CD14-positive monocyte (primary cell): Measurements from ENCODE around the gene SMIM3. TPM values are rescaled to one million over a fixed set of nuclear protein-coding genes. Genes with fewer than 3 reads are reported as not detected.
A peak's percentile ranks its signal among the peaks of the same experiment; 100 is the strongest.

Experiments
- DNase-seq, 3 donors: peaks; one replicate each; pipeline ENCODE4 v3.0.0-alpha.2; 2011 to 2022
- H2AFZ ChIP-seq: 2 replicates; pipeline ENCODE4 v1.6.0; 2012; ENCODE audit warnings: mild to moderate bottlenecking, low read depth, low read length, inconsistent platforms; ENCODE audit not compliant: insufficient read depth, poor library complexity, severe bottlenecking
- H3K27ac ChIP-seq, 2 donors: 1 replicate in 1 of 2; 2 replicates in 1 of 2; pipeline ENCODE4 v1.5.1; 2012 to 2013; ENCODE audit warnings: low read length in 2 of 2, control low read depth in 1 of 2, inconsistent platforms in 1 of 2, low read depth in 1 of 2, mild to moderate bottlenecking in 1 of 2
- H3K27me3 ChIP-seq, 2 donors: one replicate each; pipeline versions ENCODE4 v1.6.0 to v1.6.1; 2011 to 2013; ENCODE audit warnings: low read length in 2 of 2; ENCODE audit not compliant: control insufficient read depth in 2 of 2, insufficient read depth in 2 of 2
- H3K36me3 ChIP-seq, 2 donors: replicated peaks in 1 of 2; 1 replicate in 1 of 2; 2 replicates in 1 of 2; pipeline versions ENCODE4 v1.5.1 to v1.6.1; 2012 to 2013; ENCODE audit warnings: low read length in 2 of 2, control low read depth in 1 of 2, inconsistent platforms in 1 of 2, mild to moderate bottlenecking in 1 of 2; ENCODE audit not compliant: insufficient read depth in 2 of 2, control insufficient read depth in 1 of 2
- H3K4me1 ChIP-seq, 2 donors: 1 replicate in 1 of 2; 2 replicates in 1 of 2; pipeline versions ENCODE4 v1.5.1 to v1.6.1; 2012 to 2013; ENCODE audit warnings: low read length in 2 of 2, control low read depth in 1 of 2, inconsistent platforms in 1 of 2, mild to moderate bottlenecking in 1 of 2, moderate library complexity in 1 of 2; ENCODE audit not compliant: insufficient read depth in 2 of 2, control insufficient read depth in 1 of 2
- H3K4me2 ChIP-seq: replicated peaks from 2 replicates; pipeline ENCODE3; 2012; ENCODE audit warnings: low read length, moderate library complexity, mild to moderate bottlenecking; ENCODE audit not compliant: poor library complexity, severe bottlenecking; ENCODE audit errors: extremely low read depth
- H3K4me3 ChIP-seq, 3 experiments: fragments of 200-600 bp in 1 of 3; sonication (generic) in 1 of 3; replicated peaks in 1 of 3; 1 replicate in 2 of 3; 2 replicates in 1 of 3; pipeline ENCODE4 v1.5.1; 2011 to 2013; ENCODE audit warnings: low read length in 3 of 3, mild to moderate bottlenecking in 3 of 3, control low read depth in 2 of 3, low read depth in 2 of 3, inconsistent platforms in 1 of 3, moderate library complexity in 1 of 3
- H3K79me2 ChIP-seq: 2 replicates; pipeline ENCODE4 v1.6.0; 2012; ENCODE audit warnings: mild to moderate bottlenecking, control low read depth, inconsistent platforms, low read length, moderate library complexity; ENCODE audit not compliant: insufficient read depth
- H3K9ac ChIP-seq: 2 replicates; pipeline ENCODE4 v1.6.0; 2017; ENCODE audit warnings: low read length, mild to moderate bottlenecking; ENCODE audit not compliant: insufficient read depth, poor library complexity, severe bottlenecking
- H3K9me3 ChIP-seq, 2 donors: replicated peaks in 1 of 2; 1 replicate in 1 of 2; 2 replicates in 1 of 2; pipeline versions ENCODE4 v1.5.1 to v1.6.1; 2012 to 2013; ENCODE audit warnings: low read length in 2 of 2, control low read depth in 1 of 2; ENCODE audit not compliant: control insufficient read depth in 1 of 2, insufficient read depth in 1 of 2
- H4K20me1 ChIP-seq: 2 replicates; pipeline ENCODE4 v1.6.0; 2012; ENCODE audit warnings: mild to moderate bottlenecking, low read length, control low read depth, moderate library complexity; ENCODE audit not compliant: insufficient read depth
- H3K27ac Mint-ChIP-seq, 7 donors: one replicate each; pipeline ENCODE4 v1.8.0; 2020; ENCODE audit warnings: mild to moderate bottlenecking in 7 of 7, mixed read lengths in 7 of 7, moderate library complexity in 6 of 7, inconsistent platforms in 2 of 7
- H3K27me3 Mint-ChIP-seq, 3 donors: one replicate each; pipeline ENCODE4 v1.8.0; 2021 to 2022; ENCODE audit warnings: low read depth in 3 of 3, mild to moderate bottlenecking in 3 of 3, mixed read lengths in 3 of 3, moderate library complexity in 3 of 3, inconsistent platforms in 1 of 3
- H3K36me3 Mint-ChIP-seq, 2 donors: one replicate each; pipeline ENCODE4 v1.8.0; 2020; ENCODE audit warnings: mixed read lengths in 2 of 2, inconsistent platforms in 1 of 2, mild to moderate bottlenecking in 1 of 2
- H3K4me1 Mint-ChIP-seq: one replicate; pipeline ENCODE4 v1.8.0; 2020; ENCODE audit warnings: mild to moderate bottlenecking, mixed read lengths
- H3K4me3 Mint-ChIP-seq, 2 donors: one replicate each; pipeline ENCODE4 v1.8.0; 2020; ENCODE audit warnings: mild to moderate bottlenecking in 2 of 2, mixed read lengths in 2 of 2, moderate library complexity in 1 of 2
- H3K9me3 Mint-ChIP-seq, 7 donors: one replicate each; pipeline ENCODE4 v1.8.0; 2020 to 2022; ENCODE audit warnings: mixed read lengths in 7 of 7, mild to moderate bottlenecking in 6 of 7, moderate library complexity in 6 of 7, inconsistent platforms in 2 of 7
- CTCF ChIP-seq: fragments of 200-600 bp; IDR thresholded peaks from one replicate; pipeline ENCODE4 v1.8.0; 2022; ENCODE audit warnings: antibody characterized with exemption, mild to moderate bottlenecking
- WGBS: methylation state at CpG from one replicate; pipeline ENCODE4 v1.1.5; 2013; ENCODE audit warnings: missing lambda C conversion rate; ENCODE audit not compliant: insufficient coverage; 5-methylcytosine and 5-hydroxymethylcytosine counted together
- intact Hi-C, 2 donors: fragments of 100-400 bp; cut with micrococcal nuclease; formaldehyde crosslinking; loops; one replicate each; pipeline versions ENCODE4 v1.15.0 to v1.15.1; 2023
- polyA plus RNA-seq, 3 donors: library from polyadenylated mRNA; depleted of rRNA in 1 of 3; unstranded in 2 of 3; stranded (reverse) in 1 of 3; fragments of 300-500 nt in 2 of 3; fragments of >200 nt in 1 of 3; fragmentation: Illumina TruSeq in 2 of 3; gene quantifications; 1 replicate in 2 of 3; 2 replicates in 1 of 3; pipeline ENCODE4 v1.2.3, GENCODE V29; 2012 to 2021

SMIM3 gene
- polyA plus RNA-seq, 3 donors: 41.7 to 52.2 (median 45.4) TPM

GRCh38 chr5:150778088-150778516 is 455 bp upstream of the SMIM3 start:
- H3K27me3 Mint-ChIP-seq: no peaks in the 10 kb centered on the region
- peak overlapping the region; percentile 76 to 99 (median 91) for H3K27ac Mint-ChIP-seq
- H3K9me3 Mint-ChIP-seq: peaks cover 0 to 2% (median 0%) of the 10 kb centered on the region in 7 donors
- TF ChIP-seq CTCF: no peak
- Histone ChIP-seq H4K20me1 (peaks cover 27% of the 10 kb centered on the region), H3K4me1 (peaks cover 47 to 51% of the 10 kb centered on the region in 2 donors), H3K4me3 (peak overlapping the region; percentile 78 to 96 (median 78)), H3K27me3 (no peaks in the 10 kb centered on the region), H3K4me2 (peak overlapping the region; percentile 70), H3K9ac (peak overlapping the region; percentile 85), H3K9me3 (no peaks in the 10 kb centered on the region), H3K36me3 (no peaks in the 10 kb centered on the region), H3K79me2 (peaks cover 70% of the 10 kb centered on the region), H2AFZ (peak overlapping the region; percentile 84), H3K27ac (peak overlapping the region; percentile 78 to 86)
- WGBS: 20% methylated on average over 6 of the region's 7 CpGs
- peak overlapping the region; percentile 99 for H3K4me3 Mint-ChIP-seq
- intact Hi-C loops: loop anchor here in 1 of 2 donors (5.0 kb wide), 1 partner anchor 41 kb away; no protein-coding TSS in a partner anchor
- DNase-seq: no peak
- peaks cover 10% of the 10 kb centered on the region in 2 donors for H3K36me3 Mint-ChIP-seq
- peaks cover 56% of the 10 kb centered on the region for H3K4me1 Mint-ChIP-seq

GRCh38 chr5:150779397-150780186 is 1.0 kb downstream of the SMIM3 start:
- Histone ChIP-seq H3K36me3 (no peaks in the 10 kb centered on the region), H3K4me3 (peak overlapping the region; percentile 78 to 96 (median 78)), H3K27me3 (no peaks in the 10 kb centered on the region), H4K20me1 (peaks cover 30% of the 10 kb centered on the region), H3K79me2 (peaks cover 85% of the 10 kb centered on the region), H3K9me3 (no peaks in the 10 kb centered on the region), H3K9ac (peak overlapping the region; percentile 85), H3K27ac (peak overlapping the region; percentile 78 to 86), H3K4me1 (peaks cover 61 to 65% of the 10 kb centered on the region in 2 donors), H2AFZ (peak overlapping the region; percentile 84), H3K4me2 (peak overlapping the region; percentile 70)
- H3K4me3 Mint-ChIP-seq: peak overlapping the region; percentile 99
- H3K27ac Mint-ChIP-seq: peak overlapping the region; percentile 92 to 99 (median 97)
- peak in 1 of 3 donors; percentile 25 for DNase-seq
- H3K4me1 Mint-ChIP-seq: peaks cover 67% of the 10 kb centered on the region
- 2% methylated on average over 7 of the region's 13 CpGs for WGBS
- no peaks in the 10 kb centered on the region for H3K27me3 Mint-ChIP-seq
- intact Hi-C loops: loop anchor here (5.0 kb wide), 3 partner anchors 42 to 302 kb away; partner anchors contain the start of gene RBM22 (in 1 of the 2)
- TF ChIP-seq CTCF: peak; percentile 14
- peaks cover 10% of the 10 kb centered on the region in 2 donors for H3K36me3 Mint-ChIP-seq
- H3K9me3 Mint-ChIP-seq: peaks cover 0 to 2% (median 0%) of the 10 kb centered on the region in 7 donors
